SK-N-SH (cell line): ENCODE measurements around the gene ZMIZ1.

Experiments
- FOXJ3 ChIP-seq: sonication (generic); formaldehyde crosslinking; IDR thresholded peaks from 2 replicates; pipeline ENCODE4 v1.5.1; 2020; ENCODE audit warnings: mild to moderate bottlenecking, missing genetic modification reagents
- POLR2AphosphoS5 ChIP-seq: IDR thresholded peaks from 2 replicates; pipeline ENCODE4 v1.6.1; 2012; ENCODE audit warnings: low read depth, low read length
- TAF1 ChIP-seq: IDR thresholded peaks from 2 replicates; pipeline ENCODE4 v1.6.1; 2012; ENCODE audit warnings: low read depth, mild to moderate bottlenecking, low read length, moderate library complexity, borderline replicate concordance
- TF ChIP-seq, protein P1 (sequence below): fragments of 150-350 bp; IDR thresholded peaks from 2 replicates; pipeline ENCODE4 v1.6.1; 2017; ENCODE audit warnings: antibody characterized with exemption, low read length, low read depth, borderline replicate concordance
- TF ChIP-seq, protein P2 (sequence below): fragments of 200-600 bp; sonication (generic); IDR thresholded peaks from 2 replicates; pipeline ENCODE4 v1.6.1; 2017; ENCODE audit warnings: antibody characterized with exemption, mild to moderate bottlenecking, moderate library complexity
- TF ChIP-seq, protein P3 (sequence below): IDR thresholded peaks from 2 replicates; pipeline ENCODE4 v1.4.0; 2012; ENCODE audit warnings: low read depth

- TF ChIP-seq, protein P1, sequence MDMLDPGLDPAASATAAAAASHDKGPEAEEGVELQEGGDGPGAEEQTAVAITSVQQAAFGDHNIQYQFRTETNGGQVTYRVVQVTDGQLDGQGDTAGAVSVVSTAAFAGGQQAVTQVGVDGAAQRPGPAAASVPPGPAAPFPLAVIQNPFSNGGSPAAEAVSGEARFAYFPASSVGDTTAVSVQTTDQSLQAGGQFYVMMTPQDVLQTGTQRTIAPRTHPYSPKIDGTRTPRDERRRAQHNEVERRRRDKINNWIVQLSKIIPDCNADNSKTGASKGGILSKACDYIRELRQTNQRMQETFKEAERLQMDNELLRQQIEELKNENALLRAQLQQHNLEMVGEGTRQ, result no peak
- TF ChIP-seq TAF1 (no peak), POLR2AphosphoS5 (no peak), FOXJ3 (CRISPR knock-in tag) (no peak)
- TF ChIP-seq, protein P2, sequence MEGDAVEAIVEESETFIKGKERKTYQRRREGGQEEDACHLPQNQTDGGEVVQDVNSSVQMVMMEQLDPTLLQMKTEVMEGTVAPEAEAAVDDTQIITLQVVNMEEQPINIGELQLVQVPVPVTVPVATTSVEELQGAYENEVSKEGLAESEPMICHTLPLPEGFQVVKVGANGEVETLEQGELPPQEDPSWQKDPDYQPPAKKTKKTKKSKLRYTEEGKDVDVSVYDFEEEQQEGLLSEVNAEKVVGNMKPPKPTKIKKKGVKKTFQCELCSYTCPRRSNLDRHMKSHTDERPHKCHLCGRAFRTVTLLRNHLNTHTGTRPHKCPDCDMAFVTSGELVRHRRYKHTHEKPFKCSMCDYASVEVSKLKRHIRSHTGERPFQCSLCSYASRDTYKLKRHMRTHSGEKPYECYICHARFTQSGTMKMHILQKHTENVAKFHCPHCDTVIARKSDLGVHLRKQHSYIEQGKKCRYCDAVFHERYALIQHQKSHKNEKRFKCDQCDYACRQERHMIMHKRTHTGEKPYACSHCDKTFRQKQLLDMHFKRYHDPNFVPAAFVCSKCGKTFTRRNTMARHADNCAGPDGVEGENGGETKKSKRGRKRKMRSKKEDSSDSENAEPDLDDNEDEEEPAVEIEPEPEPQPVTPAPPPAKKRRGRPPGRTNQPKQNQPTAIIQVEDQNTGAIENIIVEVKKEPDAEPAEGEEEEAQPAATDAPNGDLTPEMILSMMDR, result no peak
- TF ChIP-seq, protein P3, sequence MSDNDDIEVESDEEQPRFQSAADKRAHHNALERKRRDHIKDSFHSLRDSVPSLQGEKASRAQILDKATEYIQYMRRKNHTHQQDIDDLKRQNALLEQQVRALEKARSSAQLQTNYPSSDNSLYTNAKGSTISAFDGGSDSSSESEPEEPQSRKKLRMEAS, result no peak
These were observed 150.7 kb downstream of the ZMIZ1 start for GRCh38 chr10:79219322-79219957.
